K562 (cell line): ENCODE results near the gene CFL1. TPM values are rescaled to one million over a fixed set of nuclear protein-coding genes. Genes with fewer than 3 reads are reported as not detected.

ENCODE experiments used
- BRD4 ChIP-seq: fragments of 200-600 bp; sonication (generic); IDR thresholded peaks from 2 replicates; pipeline ENCODE4 v1.6.1; 2017; ENCODE audit warnings: inconsistent platforms
- GABPB1 ChIP-seq: sonication (generic); formaldehyde crosslinking; IDR thresholded peaks from 2 replicates; pipeline ENCODE4 v1.8.0; 2022; ENCODE audit warnings: mild to moderate bottlenecking, missing genetic modification reagents
- IRF1 ChIP-seq: sonication (generic); formaldehyde crosslinking; IDR thresholded peaks from 2 replicates; pipeline ENCODE4 v1.8.0; 2022; ENCODE audit warnings: missing genetic modification reagents, mild to moderate bottlenecking, borderline replicate concordance
- KDM4B ChIP-seq, 2 experiments: fragments of 450-650 bp in 1 of 2; sonication (generic) in 1 of 2; IDR thresholded peaks; 2 replicates each; pipeline ENCODE4 v1.6.1; 2016 to 2017; ENCODE audit warnings: borderline replicate concordance in 2 of 2, antibody characterized with exemption in 1 of 2, low read depth in 1 of 2, mild to moderate bottlenecking in 1 of 2
- L3MBTL2 ChIP-seq: fragments of 450-650 bp; IDR thresholded peaks from 2 replicates; pipeline ENCODE4 v1.6.1; 2016; ENCODE audit warnings: mild to moderate bottlenecking, moderate library complexity
- MCM2 ChIP-seq: fragments of 450-650 bp; IDR thresholded peaks from 2 replicates; pipeline ENCODE4 v1.6.1; 2017; ENCODE audit warnings: low read depth, mild to moderate bottlenecking
- MEIS2 ChIP-seq: fragments of 450-650 bp; IDR thresholded peaks from 2 replicates; pipeline ENCODE4 v1.6.1; 2014; ENCODE audit warnings: mild to moderate bottlenecking; ENCODE audit not compliant: partially characterized antibody
- NCOA2 ChIP-seq, 2 experiments: fragments of 450-650 bp; IDR thresholded peaks; 2 replicates each; pipeline ENCODE4 v1.6.1; 2018; ENCODE audit warnings: mild to moderate bottlenecking in 2 of 2, moderate library complexity in 1 of 2; ENCODE audit not compliant: partially characterized antibody in 2 of 2
- NR0B1 ChIP-seq: fragments of 450-650 bp; IDR thresholded peaks from one replicate; pipeline ENCODE4 v1.6.1; 2018; ENCODE audit warnings: mild to moderate bottlenecking, moderate library complexity; ENCODE audit not compliant: partially characterized antibody
- SFPQ ChIP-seq: fragments of 200-400 bp; formaldehyde crosslinking; IDR thresholded peaks from 2 replicates; pipeline ENCODE4 v1.6.1; 2017; ENCODE audit warnings: mild to moderate bottlenecking, low read depth, low read length, moderate library complexity
- SMAD1 ChIP-seq: fragments of 150-350 bp; IDR thresholded peaks from 2 replicates; pipeline ENCODE4 v1.6.1; 2014; ENCODE audit warnings: low read length, low read depth; ENCODE audit not compliant: partially characterized antibody
- STAT6 ChIP-seq: sonication (generic); formaldehyde crosslinking; IDR thresholded peaks from 2 replicates; pipeline ENCODE4 v1.8.1; 2023; ENCODE audit warnings: mild to moderate bottlenecking, missing genetic modification reagents
- TSC22D4 ChIP-seq: fragments of 450-650 bp; IDR thresholded peaks from 2 replicates; pipeline ENCODE4 v1.6.1; 2016; ENCODE audit warnings: missing genetic modification characterization, missing biosample characterization, control low read depth
- ZNF398 ChIP-seq: fragments of 250-450 bp; sonication (Bioruptor Pico); IDR thresholded peaks from 2 replicates; pipeline ENCODE4 v1.8.0; 2021; ENCODE audit warnings: moderate library complexity, mild to moderate bottlenecking, inconsistent platforms
- ZNF41 ChIP-seq: fragments of 250-450 bp; sonication (Bioruptor Pico); conservative IDR thresholded peaks from 2 replicates; pipeline ENCODE4 v1.4.0; 2020; ENCODE audit warnings: mild to moderate bottlenecking
- ZNF785 ChIP-seq: fragments of 250-450 bp; sonication (Bioruptor Pico); IDR thresholded peaks from 2 replicates; pipeline ENCODE4 v1.4.0; 2020; ENCODE audit warnings: mild to moderate bottlenecking
- polyA plus RNA-seq, 8 experiments: library from polyadenylated mRNA; depleted of rRNA in 4 of 8; stranded (reverse) in 5 of 8; unstranded in 3 of 8; fragments of >200 nt; fragmentation: Nextera tagmentation in 2 of 8; fragmentation: Illumina TruSeq in 1 of 8; extraction: Ambion mirVana in 2 of 8; extraction: Trizol in 1 of 8; gene quantifications; 2 replicates each; pipeline versions ENCODE4 v1.2.1 to v1.2.3, GENCODE V29; 2011 to 2014; ENCODE audit warnings: inconsistent platforms in 1 of 8, missing spikeins in 1 of 8
- total RNA-seq, 7 experiments: library from RNA; depleted of rRNA in 6 of 7; stranded (reverse); fragments of >200 nt in 6 of 7; fragmentation: Illumina TruSeq in 2 of 7; extraction: Trizol in 2 of 7; gene quantifications; 2 replicates each; pipeline versions ENCODE4 v1.2.1 to v1.2.3, GENCODE V29; 2011 to 2021; ENCODE audit warnings: low replicate concordance in 1 of 7

Gene CFL1
- total and polyA plus RNA-seq, 9 of the 15 experiments (the other 6 are each of a cell fraction or from before 2014, with no cell fraction given), result 105 to 1,101 (median 859) TPM

- no peak for TF ChIP-seq SFPQ
- TF ChIP-seq KDM4B (IDR thresholded peaks at IDR 0.05; ENCODE audit: borderline replicate concordance in 2 of 2, low read depth in 1 of 2), result no peak
- TF ChIP-seq BRD4, result no peak
- no peak for TF ChIP-seq ZNF785 (CRISPR knock-in tag)
- TF ChIP-seq IRF1 (CRISPR knock-in tag), result no peak
- no peak for TF ChIP-seq MEIS2
- TF ChIP-seq SMAD1, result no peak
- no peak for TF ChIP-seq ZNF41 (CRISPR knock-in tag)
- no peak for TF ChIP-seq NR0B1
- peak; percentile 32; the same call in 1 of the 2 replicates for TF ChIP-seq GABPB1 (CRISPR knock-in tag)
- no peak for TF ChIP-seq TSC22D4 (tag)
- no peak for TF ChIP-seq MCM2
- TF ChIP-seq L3MBTL2, result peak; percentile 74
- TF ChIP-seq NCOA2 (IDR thresholded peaks at IDR 0.05; ENCODE audit: partially characterized antibody in 2 of 2), result no peak
- TF ChIP-seq ZNF398, result no peak
- no peak for TF ChIP-seq STAT6
Observed at GRCh38 chr11:65873318-65874156, 15.6 kb upstream of the CFL1 start (continued).
